HG03280 (cell line): ENCODE measurements around the gene MRM2.

Experiments used
- ATAC-seq: cut with Tn5 transposase; IDR thresholded peaks from one replicate; pipeline ENCODE4 v1.9.1; 2021; ENCODE audit warnings: mild to moderate bottlenecking, moderate library complexity; ENCODE audit not compliant: unreplicated experiment

MRM2 gene

GRCh38 chr7:2248984-2249694 is 7.1 kb upstream of the MRM2 start:
- no peak for ATAC-seq

GRCh38 chr7:2247141-2247995 is 5.4 kb upstream of the MRM2 start:
- ATAC-seq, result no peak

GRCh38 chr7:2245883-2246675 is 4.1 kb upstream of the MRM2 start:
- ATAC-seq, result no peak

- ATAC-seq, result no peak
Observed at GRCh38 chr7:2244404-2244995, 2.5 kb upstream of the MRM2 start.

- no peak for ATAC-seq
Observed at GRCh38 chr7:2243458-2243857, 1.5 kb upstream of the MRM2 start.

GRCh38 chr7:2242541-2243429 is 780 bp upstream of the MRM2 start:
- ATAC-seq, result no peak

GRCh38 chr7:2239242-2239641 is 2.8 kb downstream of the MRM2 start:
- ATAC-seq, result no peak

GRCh38 chr7:2237109-2237602 is 4.8 kb downstream of the MRM2 start:
- peak; percentile 58 for ATAC-seq

GRCh38 chr7:2233926-2234325 is 8.1 kb downstream of the MRM2 start:
- ATAC-seq, result no peak

GRCh38 chr7:2232766-2233520 is 9.1 kb downstream of the MRM2 start, which contains the start of gene MAD1L1:
TSS of gene MAD1L1 (minus strand) at chr7:2232945. CDS start at chr7:2230133, 2,812 bp downstream.
- peak; percentile 78 for ATAC-seq

- ATAC-seq, result peak; percentile 29
Observed at GRCh38 chr7:2231992-2232765, 9.8 kb downstream of the MRM2 start.

GRCh38 chr7:2230882-2231281 is 11.1 kb downstream of the MRM2 start:
- no peak for ATAC-seq

- no peak for ATAC-seq
Observed at GRCh38 chr7:2230226-2230625, 11.8 kb downstream of the MRM2 start.

GRCh38 chr7:2229467-2229866 is 12.5 kb downstream of the MRM2 start:
- ATAC-seq, result no peak

- ATAC-seq, result no peak
Observed at GRCh38 chr7:2228921-2229320, 13.1 kb downstream of the MRM2 start.

GRCh38 chr7:2227699-2228098 is 14.3 kb downstream of the MRM2 start:
- no peak for ATAC-seq

GRCh38 chr7:2225830-2226229 is 16.2 kb downstream of the MRM2 start:
- no peak for ATAC-seq

GRCh38 chr7:2225336-2225735 is 16.7 kb downstream of the MRM2 start:
- ATAC-seq, result no peak
